ENCODE data around the gene SUGCT.

Gene SUGCT

GRCh38 chr7:40889539-40889938 lies 754.7 kb downstream of the SUGCT start:
- DNase-seq: no peak

- DNase-seq: no peak
Measured at GRCh38 chr7:40890088-40890692, 755.4 kb downstream of the SUGCT start.

- DNase-seq: no peak
Measured at GRCh38 chr7:40891232-40891631, 756.4 kb downstream of the SUGCT start.

- no peak for DNase-seq
Measured at GRCh38 chr7:40899151-40899550, 764.3 kb downstream of the SUGCT start.

GRCh38 chr7:40899636-40900507 lies 765.1 kb downstream of the SUGCT start:
- DNase-seq: no peak

GRCh38 chr7:40903872-40904271 lies 769.1 kb downstream of the SUGCT start:
- DNase-seq: no peak

- no peak for DNase-seq
Measured at GRCh38 chr7:40907286-40907685, 772.5 kb downstream of the SUGCT start.

GRCh38 chr7:40909346-40909980 lies 774.7 kb downstream of the SUGCT start:
- no peak for DNase-seq
